ENCODE measurements around the gene PKHD1.

PKHD1 gene

GRCh38 chr6:52135217-52135616 is 47.8 kb upstream of the PKHD1 start:
- DNase-seq (ENCODE audit: low read depth in 1 of 2, low spot score in 1 of 2): no peak
- TF ChIP-seq, protein P1, sequence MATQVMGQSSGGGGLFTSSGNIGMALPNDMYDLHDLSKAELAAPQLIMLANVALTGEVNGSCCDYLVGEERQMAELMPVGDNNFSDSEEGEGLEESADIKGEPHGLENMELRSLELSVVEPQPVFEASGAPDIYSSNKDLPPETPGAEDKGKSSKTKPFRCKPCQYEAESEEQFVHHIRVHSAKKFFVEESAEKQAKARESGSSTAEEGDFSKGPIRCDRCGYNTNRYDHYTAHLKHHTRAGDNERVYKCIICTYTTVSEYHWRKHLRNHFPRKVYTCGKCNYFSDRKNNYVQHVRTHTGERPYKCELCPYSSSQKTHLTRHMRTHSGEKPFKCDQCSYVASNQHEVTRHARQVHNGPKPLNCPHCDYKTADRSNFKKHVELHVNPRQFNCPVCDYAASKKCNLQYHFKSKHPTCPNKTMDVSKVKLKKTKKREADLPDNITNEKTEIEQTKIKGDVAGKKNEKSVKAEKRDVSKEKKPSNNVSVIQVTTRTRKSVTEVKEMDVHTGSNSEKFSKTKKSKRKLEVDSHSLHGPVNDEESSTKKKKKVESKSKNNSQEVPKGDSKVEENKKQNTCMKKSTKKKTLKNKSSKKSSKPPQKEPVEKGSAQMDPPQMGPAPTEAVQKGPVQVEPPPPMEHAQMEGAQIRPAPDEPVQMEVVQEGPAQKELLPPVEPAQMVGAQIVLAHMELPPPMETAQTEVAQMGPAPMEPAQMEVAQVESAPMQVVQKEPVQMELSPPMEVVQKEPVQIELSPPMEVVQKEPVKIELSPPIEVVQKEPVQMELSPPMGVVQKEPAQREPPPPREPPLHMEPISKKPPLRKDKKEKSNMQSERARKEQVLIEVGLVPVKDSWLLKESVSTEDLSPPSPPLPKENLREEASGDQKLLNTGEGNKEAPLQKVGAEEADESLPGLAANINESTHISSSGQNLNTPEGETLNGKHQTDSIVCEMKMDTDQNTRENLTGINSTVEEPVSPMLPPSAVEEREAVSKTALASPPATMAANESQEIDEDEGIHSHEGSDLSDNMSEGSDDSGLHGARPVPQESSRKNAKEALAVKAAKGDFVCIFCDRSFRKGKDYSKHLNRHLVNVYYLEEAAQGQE (IDR thresholded peaks at IDR 0.05; ENCODE audit: insufficient replicate concordance, low read depth): no peak
- H3K4me3 ChIP-seq (replicated peaks; ENCODE audit: insufficient read depth, low read length): no peak overlapping the region
- H3K27ac ChIP-seq (replicated peaks): no peak overlapping the region
- H3K27me3 ChIP-seq (ENCODE audit: insufficient read depth, poor library complexity, severe bottlenecking): peaks cover 22% of the 10 kb centered on the region

- no peak overlapping the region for H3K27ac ChIP-seq (replicated peaks)
- no peak overlapping the region for H3K4me3 ChIP-seq (replicated peaks; ENCODE audit: insufficient read depth, low read length)
- no peak for DNase-seq (ENCODE audit: low read depth in 1 of 2, low spot score in 1 of 2)
- TF ChIP-seq, protein P1 (IDR thresholded peaks at IDR 0.05; ENCODE audit: insufficient replicate concordance, low read depth): no peak
- TF ChIP-seq GABPA (IDR thresholded peaks at IDR 0.05; ENCODE audit: low read depth) (no peak), SPI1 (IDR thresholded peaks at IDR 0.05; ENCODE audit: borderline replicate concordance, low read depth) (no peak), POLR2AphosphoS5 (IDR thresholded peaks at IDR 0.05; ENCODE audit: low read depth) (no peak), CTCF (IDR thresholded peaks at IDR 0.05; ENCODE audit: insufficient read depth, low read length) (no peak)
- peaks cover 21% of the 10 kb centered on the region for H3K27me3 ChIP-seq (ENCODE audit: insufficient read depth, poor library complexity, severe bottlenecking)
Measured at GRCh38 chr6:52134011-52134410, 46.6 kb upstream of the PKHD1 start.

GRCh38 chr6:52133324-52133723 is 45.9 kb upstream of the PKHD1 start:
- Histone ChIP-seq H3K4me3 (replicated peaks; ENCODE audit: insufficient read depth, low read length) (no peak overlapping the region), H3K27me3 (ENCODE audit: insufficient read depth, poor library complexity, severe bottlenecking) (peaks cover 18% of the 10 kb centered on the region), H3K27ac (replicated peaks) (no peak overlapping the region)
- TF ChIP-seq CTCF (IDR thresholded peaks at IDR 0.05; ENCODE audit: insufficient read depth, low read length): no peak
- TF ChIP-seq POLR2AphosphoS5 (IDR thresholded peaks at IDR 0.05; ENCODE audit: low read depth): no peak
- TF ChIP-seq GABPA (IDR thresholded peaks at IDR 0.05; ENCODE audit: low read depth): no peak
- TF ChIP-seq, protein P1 (IDR thresholded peaks at IDR 0.05; ENCODE audit: insufficient replicate concordance, low read depth): no peak
- no peak for TF ChIP-seq SPI1 (IDR thresholded peaks at IDR 0.05; ENCODE audit: borderline replicate concordance, low read depth)
- no peak for DNase-seq (ENCODE audit: low read depth in 1 of 2, low spot score in 1 of 2)

DNA sequence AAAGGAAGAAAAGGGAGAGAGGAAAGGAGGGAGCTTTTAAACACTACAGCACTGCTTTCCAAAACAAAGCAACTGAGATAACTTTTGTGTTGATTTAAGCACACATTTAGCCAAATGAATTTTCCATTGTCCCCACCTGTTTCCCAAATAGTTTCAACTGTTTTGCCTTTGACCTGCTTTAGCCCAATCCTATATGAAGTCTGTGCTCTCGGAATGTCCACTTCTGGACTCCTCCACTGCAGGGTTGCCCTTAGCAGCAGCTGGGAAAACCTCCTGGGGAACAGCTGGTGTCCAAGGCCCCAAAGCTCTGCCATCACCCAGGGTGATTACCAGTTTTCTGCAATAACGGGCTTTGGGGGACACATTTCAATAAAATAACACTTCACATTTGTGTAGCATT is 44.9 kb upstream of the PKHD1 start:
- TF ChIP-seq, protein P1 (IDR thresholded peaks at IDR 0.05; ENCODE audit: insufficient replicate concordance, low read depth): no peak
- no peak for TF ChIP-seq POLR2AphosphoS5 (IDR thresholded peaks at IDR 0.05; ENCODE audit: low read depth)
- no peak for TF ChIP-seq GABPA (IDR thresholded peaks at IDR 0.05; ENCODE audit: low read depth)
- no peak for TF ChIP-seq SPI1 (IDR thresholded peaks at IDR 0.05; ENCODE audit: borderline replicate concordance, low read depth)
- no peak for TF ChIP-seq CTCF (IDR thresholded peaks at IDR 0.05; ENCODE audit: insufficient read depth, low read length)

More for the DNA sequence above, 44.9 kb upstream of the PKHD1 start:
- Histone ChIP-seq H3K27ac (replicated peaks) (no peak overlapping the region), H3K27me3 (ENCODE audit: insufficient read depth, poor library complexity, severe bottlenecking) (peaks cover 16% of the 10 kb centered on the region), H3K4me3 (replicated peaks; ENCODE audit: insufficient read depth, low read length) (no peak overlapping the region)
- DNase-seq (ENCODE audit: low read depth in 1 of 2, low spot score in 1 of 2): no peak

Data from HL-60 (cell line).